ENCODE data around the gene GBX1. TPM values are rescaled to one million over a fixed set of nuclear protein-coding genes. Genes with fewer than 3 reads are reported as not detected.

The GBX1 gene
- total RNA-seq, 5 donors from 2014 or later (not counting 1 experiment from before 2014, with no cell fraction given), result not detected

GRCh38 chr7:151197932-151198331, 30.4 kb upstream of the GBX1 start:
- H3K9me3 Mint-ChIP-seq, result no peaks in the 10 kb centered on the region
- H3K4me3 Mint-ChIP-seq, result no peak overlapping the region
- Histone ChIP-seq H3K36me3 (ENCODE audit: control insufficient read depth in 2 of 2, extremely low read depth in 1 of 2, insufficient read depth in 1 of 2, low read length in 1 of 2) (no peaks in the 10 kb centered on the region), H3K27me3 (replicated peaks in 1 of 2; ENCODE audit: control insufficient read depth in 2 of 2, extremely low read depth in 1 of 2, insufficient read depth in 2 of 2, low read length in 1 of 2) (peaks cover 0 to 51% of the 10 kb centered on the region in 2 experiments), H3K9me3 (no peaks in the 10 kb centered on the region), H3K4me1 (ENCODE audit: control insufficient read depth in 1 of 2, extremely low read depth in 1 of 2, insufficient read depth in 2 of 2, low read length in 2 of 2) (peaks cover 0 to 15% of the 10 kb centered on the region in 2 experiments), H3K4me3 (ENCODE audit: control insufficient read depth in 1 of 2, extremely low read depth in 1 of 2, low read length in 1 of 2) (no peak overlapping the region), H3K27ac (ENCODE audit: low read length) (no peak overlapping the region)
- H3K4me1 Mint-ChIP-seq, result peaks cover 0 to 13% (median 6%) of the 10 kb centered on the region in 3 donors
- ChIA-PET CTCF (interaction anchor here in 1 of 2 donors (0.9 kb wide), 1 partner anchor 62 kb away, joined by 3 read pairs; no protein-coding TSS in a partner anchor), POLR2A (no interaction called here)
- H3K27ac Mint-ChIP-seq, result no peak overlapping the region
- H3K27me3 Mint-ChIP-seq, result peaks cover 6 to 9% of the 10 kb centered on the region in 2 donors
- ATAC-seq (replicated peaks in 1 of 4) (no peak), DNase-seq (no peak)
- no peaks in the 10 kb centered on the region for H3K36me3 Mint-ChIP-seq

DNA sequence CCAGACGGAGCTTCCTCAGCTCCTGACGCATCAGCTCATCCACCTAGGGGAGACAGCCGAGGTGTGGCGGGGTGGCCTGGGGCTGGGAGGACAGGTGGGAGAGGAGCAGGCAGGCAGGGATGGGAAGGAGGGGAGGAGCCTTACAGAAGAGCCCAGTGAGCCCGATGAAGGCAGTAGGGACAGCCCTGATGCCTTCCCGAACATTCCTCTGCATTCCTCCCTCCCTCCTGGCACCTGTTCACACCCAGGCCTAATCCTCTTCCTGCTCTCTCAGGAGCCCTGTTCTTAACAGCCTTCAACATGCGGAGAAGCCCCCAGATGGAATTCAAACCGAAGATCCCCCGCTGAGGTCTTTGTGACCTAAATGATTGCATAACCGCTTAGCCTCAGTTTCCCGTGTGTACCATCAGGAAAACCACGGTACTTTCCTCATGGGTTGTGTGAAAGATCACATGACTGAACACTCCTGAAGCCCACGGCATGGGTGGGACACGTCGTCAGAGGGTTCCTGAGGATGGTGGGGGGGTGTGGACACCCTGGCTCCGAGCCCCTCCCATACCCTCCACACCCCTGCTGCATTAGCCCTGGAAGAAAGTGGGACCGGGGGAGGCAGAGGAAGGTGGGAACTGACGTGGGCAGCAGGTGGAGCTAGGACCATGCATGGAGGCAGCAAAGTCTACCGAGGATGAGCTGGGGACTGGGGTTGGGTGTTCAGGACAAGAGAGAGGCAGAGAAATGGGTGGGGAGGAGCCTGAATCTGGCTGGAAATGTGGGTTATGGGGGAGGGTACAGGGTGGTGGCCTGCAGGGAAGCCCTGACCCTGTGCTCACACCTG, 28.3 kb upstream of the GBX1 start:
- H3K4me1 ChIP-seq (ENCODE audit: control insufficient read depth in 1 of 2, extremely low read depth in 1 of 2, insufficient read depth in 2 of 2, low read length in 2 of 2), result peaks cover 0 to 15% of the 10 kb centered on the region in 2 experiments
- ChIA-PET CTCF (no interaction called here), POLR2A (no interaction called here)
- no peaks in the 10 kb centered on the region for H3K9me3 Mint-ChIP-seq
- no peaks in the 10 kb centered on the region for H3K36me3 ChIP-seq (ENCODE audit: control insufficient read depth in 2 of 2, extremely low read depth in 1 of 2, insufficient read depth in 1 of 2, low read length in 1 of 2)
- H3K4me3 ChIP-seq (ENCODE audit: control insufficient read depth in 1 of 2, extremely low read depth in 1 of 2, low read length in 1 of 2), result no peak overlapping the region
- no peak overlapping the region for H3K27ac Mint-ChIP-seq
- ATAC-seq (replicated peaks in 1 of 4) (no peak), DNase-seq (no peak)
- peaks cover 0 to 13% (median 6%) of the 10 kb centered on the region in 3 donors for H3K4me1 Mint-ChIP-seq
- no peak overlapping the region for H3K4me3 Mint-ChIP-seq
- no peaks in the 10 kb centered on the region for H3K9me3 ChIP-seq
- 46% methylated on average over 8 of the region's 19 CpGs for WGBS (ENCODE audit: insufficient coverage)
- no peak overlapping the region for H3K27ac ChIP-seq (ENCODE audit: low read length)
- H3K27me3 ChIP-seq (replicated peaks in 1 of 2; ENCODE audit: control insufficient read depth in 2 of 2, extremely low read depth in 1 of 2, insufficient read depth in 2 of 2, low read length in 1 of 2), result peaks cover 0 to 60% of the 10 kb centered on the region in 2 experiments
- H3K36me3 Mint-ChIP-seq, result no peaks in the 10 kb centered on the region
- H3K27me3 Mint-ChIP-seq, result peaks cover 5 to 6% of the 10 kb centered on the region in 2 donors

- no peaks in the 10 kb centered on the region for H3K36me3 Mint-ChIP-seq
Observed at GRCh38 chr7:151194188-151194587, 26.7 kb upstream of the GBX1 start.

DNA sequence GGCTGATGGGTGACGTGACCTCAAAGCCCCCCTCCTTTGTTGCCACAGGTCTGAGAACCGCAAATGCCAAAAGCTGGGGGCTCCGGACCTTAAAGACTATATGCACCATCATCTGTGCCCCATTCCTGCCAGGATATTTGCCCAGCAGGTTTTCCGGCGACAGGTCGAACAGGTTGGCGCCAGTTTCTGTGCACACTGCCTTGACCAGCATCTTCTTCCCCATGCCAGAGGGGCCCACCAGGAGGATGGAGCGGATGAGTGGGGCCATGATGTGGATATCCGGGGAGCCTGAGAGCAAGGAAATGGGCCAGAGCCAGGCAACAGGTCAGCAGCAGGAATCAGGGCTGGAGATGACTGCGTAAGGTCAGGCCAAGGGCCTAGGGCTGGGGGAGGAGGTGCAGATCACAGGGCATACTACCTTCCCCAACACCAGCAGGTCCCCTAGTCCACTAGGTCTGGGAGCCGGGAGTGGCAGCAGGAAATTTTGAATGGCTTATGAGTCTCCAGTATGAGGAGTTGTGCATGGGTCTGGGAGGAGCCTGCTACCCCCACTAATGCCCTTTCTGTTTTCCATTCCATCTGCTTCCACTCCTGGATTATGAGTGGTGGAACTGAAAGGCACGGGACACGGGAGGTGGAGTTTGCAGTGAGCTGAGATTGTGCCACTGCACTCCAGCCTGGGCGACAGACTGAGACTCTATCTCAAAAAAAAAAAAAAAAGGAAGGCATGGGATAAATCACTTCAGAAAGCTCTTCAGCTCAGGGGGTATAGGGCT, 25.9 kb upstream of the GBX1 start:
- no peaks in the 10 kb centered on the region for H3K9me3 Mint-ChIP-seq
- H3K27me3 Mint-ChIP-seq, result peaks cover 5 to 6% of the 10 kb centered on the region in 2 donors
- ATAC-seq (replicated peaks in 1 of 4), result no peak
- H3K27ac ChIP-seq (ENCODE audit: low read length), result no peak overlapping the region
- H3K4me1 ChIP-seq (ENCODE audit: control insufficient read depth in 1 of 2, extremely low read depth in 1 of 2, insufficient read depth in 2 of 2, low read length in 2 of 2), result peaks cover 0 to 15% of the 10 kb centered on the region in 2 experiments
- DNase-seq, result no peak
- 88% methylated on average over 7 of the region's 14 CpGs for WGBS (ENCODE audit: insufficient coverage)
- no peak overlapping the region for H3K4me3 ChIP-seq (ENCODE audit: control insufficient read depth in 1 of 2, extremely low read depth in 1 of 2, low read length in 1 of 2)
- ChIA-PET POLR2A (no interaction called here), CTCF (interaction anchor here in 1 of 2 donors (0.6 to 1.4 kb wide), 2 partner anchors 25 to 791 kb away, joined by 4 to 6 read pairs; no protein-coding TSS in a partner anchor)
- no peaks in the 10 kb centered on the region for H3K9me3 ChIP-seq
- H3K27me3 ChIP-seq (replicated peaks in 1 of 2; ENCODE audit: control insufficient read depth in 2 of 2, extremely low read depth in 1 of 2, insufficient read depth in 2 of 2, low read length in 1 of 2), result peaks cover 0 to 43% of the 10 kb centered on the region in 2 experiments
- no peak overlapping the region for H3K4me3 Mint-ChIP-seq
- H3K27ac Mint-ChIP-seq, result no peak overlapping the region
- H3K4me1 Mint-ChIP-seq, result peaks cover 0 to 13% (median 6%) of the 10 kb centered on the region in 3 donors
- no peaks in the 10 kb centered on the region for H3K36me3 ChIP-seq (ENCODE audit: control insufficient read depth in 2 of 2, extremely low read depth in 1 of 2, insufficient read depth in 1 of 2, low read length in 1 of 2)
- H3K36me3 Mint-ChIP-seq, result no peaks in the 10 kb centered on the region

More at GRCh38 chr7:151194188-151194587, 26.7 kb upstream of the GBX1 start:
- Histone ChIP-seq H3K9me3 (no peaks in the 10 kb centered on the region), H3K27me3 (replicated peaks in 1 of 2; ENCODE audit: control insufficient read depth in 2 of 2, extremely low read depth in 1 of 2, insufficient read depth in 2 of 2, low read length in 1 of 2) (peaks cover 0 to 49% of the 10 kb centered on the region in 2 experiments), H3K36me3 (ENCODE audit: control insufficient read depth in 2 of 2, extremely low read depth in 1 of 2, insufficient read depth in 1 of 2, low read length in 1 of 2) (no peaks in the 10 kb centered on the region), H3K27ac (ENCODE audit: low read length) (no peak overlapping the region), H3K4me3 (ENCODE audit: control insufficient read depth in 1 of 2, extremely low read depth in 1 of 2, low read length in 1 of 2) (no peak overlapping the region), H3K4me1 (ENCODE audit: control insufficient read depth in 1 of 2, extremely low read depth in 1 of 2, insufficient read depth in 2 of 2, low read length in 2 of 2) (peaks cover 0 to 15% of the 10 kb centered on the region in 2 experiments)
- ChIA-PET POLR2A (no interaction called here), CTCF (interaction anchor here in 1 of 2 donors (0.6 to 1.4 kb wide), 3 partner anchors 25 to 1318 kb away, joined by 3 to 6 read pairs (median 4); no protein-coding TSS in a partner anchor)
- DNase-seq, result no peak
- peaks cover 0 to 13% (median 6%) of the 10 kb centered on the region in 3 donors for H3K4me1 Mint-ChIP-seq
- 100% methylated on average over 2 of the region's 7 CpGs for WGBS (ENCODE audit: insufficient coverage)
- ATAC-seq (replicated peaks in 1 of 4), result peak in 1 of 4 experiments; percentile 40
- H3K27ac Mint-ChIP-seq, result no peak overlapping the region
- H3K4me3 Mint-ChIP-seq, result no peak overlapping the region
- peaks cover 5 to 6% of the 10 kb centered on the region in 2 donors for H3K27me3 Mint-ChIP-seq
- H3K9me3 Mint-ChIP-seq, result no peaks in the 10 kb centered on the region

DNA sequence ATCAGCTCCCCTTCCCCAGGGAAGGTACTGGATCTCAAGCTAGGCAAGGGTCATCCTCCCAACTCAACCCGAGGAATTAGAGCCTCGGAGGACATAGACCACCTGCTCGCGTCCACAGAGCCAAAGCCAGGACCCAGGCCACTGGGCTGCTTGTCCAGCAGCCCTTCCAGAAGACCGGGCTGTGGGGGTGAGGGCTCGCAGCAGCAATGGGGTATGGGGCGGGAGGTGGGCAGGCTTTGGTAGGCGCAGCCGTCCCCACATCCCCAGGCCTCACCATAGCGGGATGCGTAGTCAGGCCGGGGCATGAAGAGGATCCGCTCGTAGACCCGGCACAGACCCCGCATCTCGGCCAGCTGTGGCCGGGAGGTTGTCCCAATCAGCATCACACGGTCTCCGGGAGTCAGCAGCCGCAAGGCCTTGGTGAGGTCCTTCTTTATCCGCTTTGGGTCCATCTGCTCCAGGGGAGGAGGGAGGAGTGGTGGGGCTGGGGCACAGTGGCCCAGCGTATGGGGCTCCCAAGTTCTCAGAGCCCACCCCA, 24.6 kb upstream of the GBX1 start:
- H3K27me3 Mint-ChIP-seq, result peaks cover 5 to 6% of the 10 kb centered on the region in 2 donors
- peaks cover 0 to 13% (median 6%) of the 10 kb centered on the region in 3 donors for H3K4me1 Mint-ChIP-seq
- POLR2A ChIA-PET, result no interaction called here
- H3K4me3 ChIP-seq (ENCODE audit: control insufficient read depth in 1 of 2, extremely low read depth in 1 of 2, low read length in 1 of 2), result no peak overlapping the region
- H3K27ac ChIP-seq (ENCODE audit: low read length), result no peak overlapping the region
- H3K4me3 Mint-ChIP-seq, result no peak overlapping the region
- no peaks in the 10 kb centered on the region for H3K36me3 Mint-ChIP-seq
- no peaks in the 10 kb centered on the region for H3K9me3 Mint-ChIP-seq
- H3K9me3 ChIP-seq, result no peaks in the 10 kb centered on the region
- 93% methylated on average over 14 of the region's 23 CpGs for WGBS (ENCODE audit: insufficient coverage)
- no peak for ATAC-seq (replicated peaks in 1 of 4)
- peaks cover 0 to 15% of the 10 kb centered on the region in 2 experiments for H3K4me1 ChIP-seq (ENCODE audit: control insufficient read depth in 1 of 2, extremely low read depth in 1 of 2, insufficient read depth in 2 of 2, low read length in 2 of 2)
- CTCF ChIA-PET, result no interaction called here
- no peaks in the 10 kb centered on the region for H3K36me3 ChIP-seq (ENCODE audit: control insufficient read depth in 2 of 2, extremely low read depth in 1 of 2, insufficient read depth in 1 of 2, low read length in 1 of 2)
- H3K27me3 ChIP-seq (replicated peaks in 1 of 2; ENCODE audit: control insufficient read depth in 2 of 2, extremely low read depth in 1 of 2, insufficient read depth in 2 of 2, low read length in 1 of 2), result peaks cover 0 to 45% of the 10 kb centered on the region in 2 experiments
- H3K27ac Mint-ChIP-seq, result no peak overlapping the region
- no peak for DNase-seq

GRCh38 chr7:151191544-151191943, 24.1 kb upstream of the GBX1 start:
- WGBS (ENCODE audit: insufficient coverage), result 88% methylated on average over 11 of the region's 12 CpGs
- POLR2A ChIA-PET, result no interaction called here
- H3K27me3 ChIP-seq (replicated peaks in 1 of 2; ENCODE audit: control insufficient read depth in 2 of 2, extremely low read depth in 1 of 2, insufficient read depth in 2 of 2, low read length in 1 of 2), result peaks cover 0 to 40% of the 10 kb centered on the region in 2 experiments
- H3K36me3 ChIP-seq (ENCODE audit: control insufficient read depth in 2 of 2, extremely low read depth in 1 of 2, insufficient read depth in 1 of 2, low read length in 1 of 2), result no peaks in the 10 kb centered on the region
- no peaks in the 10 kb centered on the region for H3K9me3 ChIP-seq
- Mint-ChIP-seq H3K4me3 (no peak overlapping the region), H3K9me3 (no peaks in the 10 kb centered on the region), H3K36me3 (no peaks in the 10 kb centered on the region), H3K27me3 (peaks cover 5 to 6% of the 10 kb centered on the region in 2 donors), H3K27ac (no peak overlapping the region), H3K4me1 (peaks cover 0 to 13% (median 6%) of the 10 kb centered on the region in 3 donors)
- no peak overlapping the region for H3K27ac ChIP-seq (ENCODE audit: low read length)
- CTCF ChIA-PET, result no interaction called here
- no peak for DNase-seq
- peaks cover 0 to 15% of the 10 kb centered on the region in 2 experiments for H3K4me1 ChIP-seq (ENCODE audit: control insufficient read depth in 1 of 2, extremely low read depth in 1 of 2, insufficient read depth in 2 of 2, low read length in 2 of 2)
- no peak for ATAC-seq (replicated peaks in 1 of 4)
- no peak overlapping the region for H3K4me3 ChIP-seq (ENCODE audit: control insufficient read depth in 1 of 2, extremely low read depth in 1 of 2, low read length in 1 of 2)
